CD8-positive, alpha-beta memory T cell (primary cell): ENCODE data around the gene DNAJC13. TPM values are rescaled to one million over a fixed set of nuclear protein-coding genes. Genes with fewer than 3 reads are reported as not detected.
"Not testable (repeated sequence)": the region's sequence is repeated elsewhere in the genome, so short reads cannot be mapped to it uniquely, and the experiment has no call there.

Experiments used
- CTCF ChIA-PET: fragments of 350-600 bp; sonication (Branson Sonifier 250); formaldehyde crosslinking; loops from one replicate; lab custom pipeline; 2021; ENCODE audit warnings: antibody characterized with exemption; lab: Charles Lee
- POLR2A ChIA-PET: fragments of 350-600 bp; sonication (Branson Sonifier 250); formaldehyde crosslinking; loops from one replicate; lab custom pipeline; 2021; ENCODE audit warnings: antibody characterized with exemption; lab: Charles Lee
- DNase-seq, 5 donors: peaks; one replicate each; pipeline versions ENCODE4 v3.0.0 to v3.0.0-alpha.2; 2020 to 2022; ENCODE audit warnings: mixed read lengths in 1 of 5
- H3K27ac ChIP-seq: one replicate; pipeline ENCODE4 v1.7.0; 2013; ENCODE audit warnings: low read depth, mild to moderate bottlenecking, low read length, moderate library complexity
- H3K27me3 ChIP-seq: 2 replicates; pipeline ENCODE4 v1.7.0; 2013; ENCODE audit warnings: low read length, mild to moderate bottlenecking; ENCODE audit not compliant: insufficient read depth, poor library complexity, severe bottlenecking
- H3K36me3 ChIP-seq: 2 replicates; pipeline ENCODE4 v1.7.0; 2013; ENCODE audit warnings: mild to moderate bottlenecking, low read length, moderate library complexity; ENCODE audit not compliant: insufficient read depth
- H3K4me1 ChIP-seq: 2 replicates; pipeline ENCODE4 v1.7.0; 2013; ENCODE audit warnings: mild to moderate bottlenecking, low read length, moderate library complexity; ENCODE audit not compliant: insufficient read depth
- H3K4me3 ChIP-seq: 2 replicates; pipeline ENCODE4 v1.7.0; 2013; ENCODE audit warnings: mild to moderate bottlenecking, low read length
- H3K9me3 ChIP-seq: 2 replicates; pipeline ENCODE4 v1.7.0; 2013; ENCODE audit warnings: mild to moderate bottlenecking, low read length
- H3K27ac Mint-ChIP-seq, 8 donors: one replicate each; pipeline ENCODE4 v1.8.0; 2020 to 2021; ENCODE audit warnings: mixed read lengths in 8 of 8, mild to moderate bottlenecking in 6 of 8, inconsistent platforms in 3 of 8, moderate library complexity in 3 of 8
- H3K27me3 Mint-ChIP-seq, 2 donors: one replicate each; pipeline ENCODE4 v1.8.0; 2020 to 2021; ENCODE audit warnings: mixed read lengths in 2 of 2, mild to moderate bottlenecking in 1 of 2, moderate library complexity in 1 of 2
- H3K36me3 Mint-ChIP-seq, 3 donors: one replicate each; pipeline ENCODE4 v1.8.0; 2020 to 2021; ENCODE audit warnings: mixed read lengths in 3 of 3, inconsistent platforms in 1 of 3, mild to moderate bottlenecking in 1 of 3
- H3K4me1 Mint-ChIP-seq, 3 donors: one replicate each; pipeline ENCODE4 v1.8.0; 2020 to 2021; ENCODE audit warnings: mixed read lengths in 3 of 3, inconsistent platforms in 1 of 3, mild to moderate bottlenecking in 1 of 3
- H3K4me3 Mint-ChIP-seq, 7 donors: one replicate each; pipeline ENCODE4 v1.8.0; 2020 to 2021; ENCODE audit warnings: mixed read lengths in 7 of 7, mild to moderate bottlenecking in 6 of 7, moderate library complexity in 4 of 7, inconsistent platforms in 2 of 7
- H3K9me3 Mint-ChIP-seq, 5 donors: one replicate each; pipeline ENCODE4 v1.8.0; 2020 to 2022; ENCODE audit warnings: mixed read lengths in 5 of 5, mild to moderate bottlenecking in 3 of 5, moderate library complexity in 2 of 5, inconsistent platforms in 1 of 5
- polyA plus RNA-seq: library from polyadenylated mRNA; unstranded; fragments of 300-500 nt; fragmentation: Illumina TruSeq; gene quantifications from one replicate; pipeline ENCODE4 v1.2.3, GENCODE V29; 2021
- total RNA-seq, 2 experiments: library from RNA; stranded (reverse); gene quantifications; one replicate each; pipeline ENCODE4 v1.2.3, GENCODE V29; 2021

The DNAJC13 gene
- total and polyA plus RNA-seq, 3 experiments from 2014 or later = 8.3 to 41.7 (median 41.4) TPM

GRCh38 chr3:132396776-132397175, 20.5 kb upstream of the DNAJC13 start:
- CTCF ChIA-PET = interaction anchor here (0.6 to 1.3 kb wide), 2 partner anchors 21 to 1549 kb away, joined by 3 read pairs; no protein-coding TSS in a partner anchor
- H3K36me3 ChIP-seq, H3K27me3 ChIP-seq, H3K4me1 Mint-ChIP-seq, H3K27ac ChIP-seq, H3K27ac Mint-ChIP-seq, H3K9me3 ChIP-seq, H3K4me3 ChIP-seq, H3K9me3 Mint-ChIP-seq, H3K36me3 Mint-ChIP-seq, POLR2A ChIA-PET, DNase-seq, H3K4me1 ChIP-seq, H3K4me3 Mint-ChIP-seq: not testable (repeated sequence)
- H3K27me3 Mint-ChIP-seq = peaks cover 7 to 19% of the 10 kb centered on the region in 2 donors

GRCh38 chr3:132399054-132399929, 18.0 kb upstream of the DNAJC13 start:
- Histone ChIP-seq H3K4me3 (no peak overlapping the region), H3K27ac (no peak overlapping the region), H3K27me3 (no peaks in the 10 kb centered on the region), H3K9me3 (no peaks in the 10 kb centered on the region), H3K36me3 (no peaks in the 10 kb centered on the region), H3K4me1 (no peaks in the 10 kb centered on the region)
- POLR2A ChIA-PET = no interaction called here
- H3K4me3 Mint-ChIP-seq = no peak overlapping the region
- DNase-seq = peak in 1 of 5 donors; percentile 7
- CTCF ChIA-PET = interaction anchor here (1.1 kb wide), 1 partner anchor 24 kb away, joined by 4 read pairs; no protein-coding TSS in a partner anchor
- peaks cover 0 to 2% (median 0%) of the 10 kb centered on the region in 3 donors for H3K36me3 Mint-ChIP-seq
- no peak overlapping the region for H3K27ac Mint-ChIP-seq
- no peaks in the 10 kb centered on the region for H3K9me3 Mint-ChIP-seq
- H3K27me3 Mint-ChIP-seq = peaks cover 9 to 14% of the 10 kb centered on the region in 2 donors
- H3K4me1 Mint-ChIP-seq = no peaks in the 10 kb centered on the region

- Mint-ChIP-seq H3K27ac (no peak overlapping the region), H3K4me1 (no peaks in the 10 kb centered on the region), H3K36me3 (no peaks in the 10 kb centered on the region), H3K9me3 (no peaks in the 10 kb centered on the region), H3K27me3 (peaks cover 9 to 17% of the 10 kb centered on the region in 2 donors), H3K4me3 (no peak overlapping the region)
- Histone ChIP-seq H3K4me1 (no peaks in the 10 kb centered on the region), H3K9me3 (no peaks in the 10 kb centered on the region), H3K4me3 (no peak overlapping the region), H3K27ac (no peak overlapping the region), H3K27me3 (no peaks in the 10 kb centered on the region), H3K36me3 (no peaks in the 10 kb centered on the region)
- DNase-seq = no peak
- ChIA-PET POLR2A (no interaction called here), CTCF (no interaction called here)
These were observed 16.0 kb upstream of the DNAJC13 start for GRCh38 chr3:132401255-132401654.

- Histone ChIP-seq H3K36me3 (no peaks in the 10 kb centered on the region), H3K4me1 (no peaks in the 10 kb centered on the region), H3K4me3 (no peak overlapping the region), H3K27me3 (no peaks in the 10 kb centered on the region), H3K9me3 (no peaks in the 10 kb centered on the region), H3K27ac (no peak overlapping the region)
- DNase-seq = no peak
- no peak overlapping the region for H3K27ac Mint-ChIP-seq
- no peaks in the 10 kb centered on the region for H3K36me3 Mint-ChIP-seq
- no peaks in the 10 kb centered on the region for H3K9me3 Mint-ChIP-seq
- peaks cover 9 to 13% of the 10 kb centered on the region in 2 donors for H3K27me3 Mint-ChIP-seq
- ChIA-PET POLR2A (no interaction called here), CTCF (no interaction called here)
- H3K4me1 Mint-ChIP-seq = no peaks in the 10 kb centered on the region
- no peak overlapping the region for H3K4me3 Mint-ChIP-seq
These were observed 13.0 kb upstream of the DNAJC13 start for GRCh38 chr3:132404276-132404675.

GRCh38 chr3:132405188-132405587, 12.1 kb upstream of the DNAJC13 start:
- Histone ChIP-seq H3K36me3 (no peaks in the 10 kb centered on the region), H3K27me3 (no peaks in the 10 kb centered on the region), H3K27ac (no peak overlapping the region), H3K4me3 (no peak overlapping the region), H3K4me1 (no peaks in the 10 kb centered on the region), H3K9me3 (no peaks in the 10 kb centered on the region)
- ChIA-PET CTCF (no interaction called here), POLR2A (no interaction called here)
- no peak overlapping the region for H3K4me3 Mint-ChIP-seq
- no peaks in the 10 kb centered on the region for H3K4me1 Mint-ChIP-seq
- no peak for DNase-seq
- peaks cover 9 to 10% of the 10 kb centered on the region in 2 donors for H3K27me3 Mint-ChIP-seq
- no peak overlapping the region for H3K27ac Mint-ChIP-seq
- no peaks in the 10 kb centered on the region for H3K36me3 Mint-ChIP-seq
- no peaks in the 10 kb centered on the region for H3K9me3 Mint-ChIP-seq

GRCh38 chr3:132405609-132406299, 11.5 kb upstream of the DNAJC13 start:
- Mint-ChIP-seq H3K4me3 (no peak overlapping the region), H3K27ac (no peak overlapping the region), H3K36me3 (no peaks in the 10 kb centered on the region), H3K4me1 (no peaks in the 10 kb centered on the region), H3K27me3 (peaks cover 9 to 10% of the 10 kb centered on the region in 2 donors), H3K9me3 (no peaks in the 10 kb centered on the region)
- no peak overlapping the region for H3K4me3 ChIP-seq
- H3K27ac ChIP-seq = no peak overlapping the region
- no peak for DNase-seq
- ChIA-PET POLR2A (no interaction called here), CTCF (no interaction called here)
- no peaks in the 10 kb centered on the region for H3K27me3 ChIP-seq
- H3K9me3 ChIP-seq = no peaks in the 10 kb centered on the region
- H3K4me1 ChIP-seq = no peaks in the 10 kb centered on the region
- no peaks in the 10 kb centered on the region for H3K36me3 ChIP-seq

- no peaks in the 10 kb centered on the region for H3K4me1 ChIP-seq
- no peaks in the 10 kb centered on the region for H3K9me3 Mint-ChIP-seq
- CTCF ChIA-PET = no interaction called here
- H3K9me3 ChIP-seq = no peaks in the 10 kb centered on the region
- POLR2A ChIA-PET = no interaction called here
- H3K36me3 Mint-ChIP-seq = no peaks in the 10 kb centered on the region
- H3K4me3 ChIP-seq = no peak overlapping the region
- H3K27me3 Mint-ChIP-seq = peaks cover 3 to 8% of the 10 kb centered on the region in 2 donors
- no peaks in the 10 kb centered on the region for H3K4me1 Mint-ChIP-seq
- no peak overlapping the region for H3K4me3 Mint-ChIP-seq
- no peaks in the 10 kb centered on the region for H3K36me3 ChIP-seq
- H3K27me3 ChIP-seq = no peaks in the 10 kb centered on the region
- no peak for DNase-seq
- H3K27ac Mint-ChIP-seq = no peak overlapping the region
- H3K27ac ChIP-seq = no peak overlapping the region
These were observed 10.7 kb upstream of the DNAJC13 start for GRCh38 chr3:132406587-132406986.

- H3K4me1 Mint-ChIP-seq = no peaks in the 10 kb centered on the region
- Histone ChIP-seq H3K9me3 (no peaks in the 10 kb centered on the region), H3K4me3 (no peak overlapping the region), H3K27me3 (no peaks in the 10 kb centered on the region), H3K4me1 (no peaks in the 10 kb centered on the region), H3K27ac (no peak overlapping the region), H3K36me3 (no peaks in the 10 kb centered on the region)
- DNase-seq = no peak
- CTCF ChIA-PET = no interaction called here
- no peaks in the 10 kb centered on the region for H3K36me3 Mint-ChIP-seq
- H3K27me3 Mint-ChIP-seq = peaks cover 3 to 7% of the 10 kb centered on the region in 2 donors
- H3K9me3 Mint-ChIP-seq = no peaks in the 10 kb centered on the region
- H3K27ac Mint-ChIP-seq = no peak overlapping the region
- no peak overlapping the region for H3K4me3 Mint-ChIP-seq
- POLR2A ChIA-PET = no interaction called here
These were observed 10.3 kb upstream of the DNAJC13 start for GRCh38 chr3:132407025-132407424.
